K562 (cell line): ENCODE measurements around the gene CHKB. TPM values are rescaled to one million over a fixed set of nuclear protein-coding genes. Genes with fewer than 3 reads are reported as not detected.

Source experiments
- ATAC-seq: fragments of 200-7000 bp; cut with Tn5 transposase; 3 replicates; pipeline ENCODE4 v1.9.1; 2020; ENCODE audit warnings: moderate library complexity
- BruUV-seq: library from RNA; stranded (reverse); fragments of 400-500 nt; replicated peaks from 2 replicates; lab custom pipeline; 2021; lab: Mats Ljungman, UMichigan
- CTCF ChIA-PET: fragments of 300-600 bp; formaldehyde crosslinking; extraction: SDS; loops from one replicate; lab custom pipeline; 2021; ENCODE audit warnings: low intra/inter-chr PET ratio; lab: Yijun Ruan, JAX
- POLR2A ChIA-PET: fragments of 300-600, 350-650 bp; sonication (Branson Sonifier 250); formaldehyde crosslinking; extraction: SDS; loops from one replicate; lab custom pipeline; 2021; ENCODE audit warnings: antibody characterized with exemption, inconsistent platforms; lab: Yijun Ruan, JAX
- DNase-seq, 4 experiments: peaks; one replicate each; pipeline versions ENCODE4 v3.0.0 to v3.0.0-alpha.2; 2011 to 2018; ENCODE audit warnings: low spot score in 3 of 4, mixed read lengths in 3 of 4; ENCODE audit errors: extremely low read depth in 1 of 4
- FAIRE-seq: peaks from 2 replicates; lab custom pipeline; 2011; peaks lifted over from hg19 to GRCh38; lab: Jason Lieb, UNC
- H2AFZ ChIP-seq: 2 replicates; pipeline ENCODE4 v1.6.0; 2011; ENCODE audit warnings: low read depth, low read length, control low read depth, inconsistent platforms
- H3K27ac ChIP-seq: fragments of 200-600 bp; 3 replicates; pipeline ENCODE4 v1.8.0; 2011; ENCODE audit warnings: low read depth, mild to moderate bottlenecking, control low read depth, inconsistent platforms, low read length, moderate library complexity, mixed read lengths; ENCODE audit errors: extremely low read depth
- H3K27me3 ChIP-seq, 2 experiments: fragments of 300-600 bp in 1 of 2; 2 replicates in 1 of 2; 3 replicates in 1 of 2; pipeline versions ENCODE4 v1.6.0 to v1.8.0; 2011; ENCODE audit warnings: inconsistent platforms in 2 of 2, low read length in 2 of 2, mild to moderate bottlenecking in 1 of 2, mixed read lengths in 1 of 2, moderate library complexity in 1 of 2; ENCODE audit not compliant: control insufficient read depth in 2 of 2, insufficient read depth in 2 of 2
- H3K36me3 ChIP-seq: fragments of 300-600 bp; 3 replicates; pipeline ENCODE4 v1.8.0; 2011; ENCODE audit warnings: mild to moderate bottlenecking, low read length, inconsistent platforms; ENCODE audit not compliant: control insufficient read depth, insufficient read depth
- H3K4me1 ChIP-seq, 2 experiments: fragments of 200-600 bp in 1 of 2; replicated peaks in 1 of 2; 2 replicates in 1 of 2; 3 replicates in 1 of 2; pipeline versions ENCODE4 v1.5.1 to v1.8.0; 2011; ENCODE audit warnings: inconsistent platforms in 2 of 2, low read length in 2 of 2, mild to moderate bottlenecking in 1 of 2, mixed read lengths in 1 of 2, moderate library complexity in 1 of 2; ENCODE audit not compliant: control insufficient read depth in 2 of 2, insufficient read depth in 2 of 2
- H3K4me2 ChIP-seq: 2 replicates; pipeline ENCODE4 v1.6.1; 2011; ENCODE audit warnings: low read length, control low read depth, inconsistent platforms, mixed read lengths; ENCODE audit not compliant: insufficient read depth
- H3K4me3 ChIP-seq: fragments of 200-600 bp; sonication (generic), shearing (Covaris generic); 2 replicates; pipeline ENCODE4 v1.5.1; 2016; ENCODE audit warnings: control low read depth, inconsistent platforms
- H3K79me2 ChIP-seq: fragments of 200-600 bp; 3 replicates; pipeline ENCODE4 v1.8.0; 2011; ENCODE audit warnings: low read length, inconsistent platforms; ENCODE audit not compliant: control insufficient read depth, insufficient read depth
- H3K9ac ChIP-seq, 2 experiments: 2 replicates each; pipeline versions ENCODE4 v1.6.0 to v1.6.1; 2011; ENCODE audit warnings: low read depth in 2 of 2, low read length in 2 of 2, control low read depth in 1 of 2, inconsistent platforms in 1 of 2, mild to moderate bottlenecking in 1 of 2, mixed read lengths in 1 of 2; ENCODE audit not compliant: insufficient read depth in 1 of 2
- H3K9me1 ChIP-seq: one replicate; pipeline ENCODE4 v1.6.0; 2011; ENCODE audit warnings: inconsistent platforms, mild to moderate bottlenecking, low read length, moderate library complexity; ENCODE audit not compliant: control insufficient read depth, insufficient read depth
- H3K9me3 ChIP-seq: replicated peaks from 2 replicates; pipeline ENCODE4 v1.5.1; 2011; ENCODE audit warnings: low read depth, low read length, inconsistent platforms; ENCODE audit not compliant: control insufficient read depth, insufficient read depth
- H4K20me1 ChIP-seq: replicated peaks from 2 replicates; pipeline ENCODE4 v1.6.1; 2011; ENCODE audit warnings: low read length, inconsistent platforms, mixed read lengths; ENCODE audit not compliant: control insufficient read depth, insufficient read depth
- BRF2 ChIP-seq: IDR thresholded peaks from 3 replicates; pipeline ENCODE4 v1.6.1; 2011; ENCODE audit warnings: borderline replicate concordance, mild to moderate bottlenecking; ENCODE audit not compliant: insufficient read length, insufficient read depth
- GATAD2B ChIP-seq: fragments of 450-650 bp; IDR thresholded peaks from 2 replicates; pipeline ENCODE4 v1.6.1; 2017; ENCODE audit warnings: mild to moderate bottlenecking, borderline replicate concordance
- HNRNPK ChIP-seq: fragments of 200-400 bp; formaldehyde crosslinking; IDR thresholded peaks from one replicate; pipeline ENCODE4 v1.6.1; 2018; ENCODE audit warnings: mild to moderate bottlenecking, low read depth, low read length; ENCODE audit not compliant: poor library complexity, severe bottlenecking
- ILF3 ChIP-seq: fragments of 450-650 bp; IDR thresholded peaks from 2 replicates; pipeline ENCODE4 v1.6.1; 2018; ENCODE audit warnings: antibody characterized with exemption, mild to moderate bottlenecking, moderate library complexity, borderline replicate concordance
- IRF2 ChIP-seq: sonication (generic); formaldehyde crosslinking; IDR thresholded peaks from 2 replicates; pipeline ENCODE4 v1.8.1; 2022; ENCODE audit warnings: mild to moderate bottlenecking, missing genetic modification reagents
- MCM5 ChIP-seq: fragments of 450-650 bp; IDR thresholded peaks from 2 replicates; pipeline ENCODE4 v1.6.1; 2016; ENCODE audit warnings: low read depth
- MEF2D ChIP-seq: conservative IDR thresholded peaks from 2 replicates; pipeline ENCODE4 v1.6.1; 2016; ENCODE audit warnings: low read depth, missing genetic modification characterization, missing compliant biosample characterization
- MTA2 ChIP-seq: fragments of 450-650 bp; IDR thresholded peaks from 2 replicates; pipeline ENCODE4 v1.6.1; 2016; ENCODE audit warnings: low read depth
- MXI1 ChIP-seq: IDR thresholded peaks from 2 replicates; pipeline ENCODE4 v1.6.1; 2011; ENCODE audit warnings: low read depth, mild to moderate bottlenecking, improper control_type of control experiment, low read length
- NR2C1 ChIP-seq, 2 experiments: fragments of 450-650 bp; IDR thresholded peaks; 2 replicates each; pipeline ENCODE4 v1.6.1; 2017; ENCODE audit warnings: mild to moderate bottlenecking in 2 of 2, antibody characterized with exemption in 1 of 2, inconsistent platforms in 1 of 2, missing compliant biosample characterization in 1 of 2, missing genetic modification characterization in 1 of 2
- POLR2AphosphoS5 ChIP-seq: IDR thresholded peaks from 2 replicates; pipeline ENCODE4 v1.6.1; 2011; ENCODE audit warnings: mild to moderate bottlenecking, low read depth, low read length, moderate library complexity; ENCODE audit not compliant: control insufficient read depth, insufficient read depth
- TAF7 ChIP-seq: fragments of 450-650 bp; IDR thresholded peaks from 2 replicates; pipeline ENCODE4 v1.6.1; 2016; ENCODE audit warnings: missing genetic modification characterization, missing compliant biosample characterization
- ZNF41 ChIP-seq: fragments of 250-450 bp; sonication (Bioruptor Pico); conservative IDR thresholded peaks from 2 replicates; pipeline ENCODE4 v1.4.0; 2020; ENCODE audit warnings: mild to moderate bottlenecking
- WGBS: fragments of 100-300 bp; shearing (Covaris generic); methylation state at CpG from one replicate; pipeline ENCODE4 v1.1.6; 2016; ENCODE audit warnings: low coverage, mixed read lengths; ENCODE audit not compliant: insufficient coverage; ENCODE audit errors: missing lambda C conversion rate; 5-methylcytosine and 5-hydroxymethylcytosine counted together
- in situ Hi-C: fragments of 300-500 bp; cut with MboI; formaldehyde crosslinking; loops from 4 replicates; pipeline ENCODE4 v1.15.0; 2018; ENCODE audit warnings: inconsistent platforms, mixed read lengths
- intact Hi-C: fragments of 100-400 bp; cut with micrococcal nuclease; formaldehyde crosslinking; loops from 2 replicates; pipeline ENCODE4 v1.14.2; 2022
- polyA plus RNA-seq, 8 experiments: library from polyadenylated mRNA; depleted of rRNA in 4 of 8; stranded (reverse) in 5 of 8; unstranded in 3 of 8; fragments of >200 nt; fragmentation: Nextera tagmentation in 2 of 8; fragmentation: Illumina TruSeq in 1 of 8; extraction: Ambion mirVana in 2 of 8; extraction: Trizol in 1 of 8; gene quantifications; 2 replicates each; pipeline versions ENCODE4 v1.2.1 to v1.2.3, GENCODE V29; 2011 to 2014; ENCODE audit warnings: inconsistent platforms in 1 of 8, missing spikeins in 1 of 8
- total RNA-seq, 7 experiments: library from RNA; depleted of rRNA in 6 of 7; stranded (reverse); fragments of >200 nt in 6 of 7; fragmentation: Illumina TruSeq in 2 of 7; extraction: Trizol in 2 of 7; gene quantifications; 2 replicates each; pipeline versions ENCODE4 v1.2.1 to v1.2.3, GENCODE V29; 2011 to 2021; ENCODE audit warnings: low replicate concordance in 1 of 7
- TF ChIP-seq, protein P1 (sequence below): fragments of 250-450 bp; sonication (Bioruptor Pico); IDR thresholded peaks from 2 replicates; pipeline ENCODE4 v1.8.0; 2022; ENCODE audit warnings: inconsistent platforms, mild to moderate bottlenecking, moderate library complexity, borderline replicate concordance
- TF ChIP-seq, protein P2 (sequence below): fragments of 250-450 bp; sonication (Bioruptor Pico); IDR thresholded peaks from 2 replicates; pipeline ENCODE4 v1.8.0; 2021; ENCODE audit warnings: moderate library complexity, mild to moderate bottlenecking, inconsistent platforms
- TF ChIP-seq, protein P3 (sequence below): sonication (generic); formaldehyde crosslinking; IDR thresholded peaks from 2 replicates; pipeline ENCODE4 v1.8.0; 2022; ENCODE audit warnings: missing genetic modification reagents, mild to moderate bottlenecking, borderline replicate concordance

Gene CHKB
- total and polyA plus RNA-seq, 9 of the 15 experiments (the other 6 are each of a cell fraction or from before 2014, with no cell fraction given), result 2.7 to 31.0 (median 11.0) TPM

DNA sequence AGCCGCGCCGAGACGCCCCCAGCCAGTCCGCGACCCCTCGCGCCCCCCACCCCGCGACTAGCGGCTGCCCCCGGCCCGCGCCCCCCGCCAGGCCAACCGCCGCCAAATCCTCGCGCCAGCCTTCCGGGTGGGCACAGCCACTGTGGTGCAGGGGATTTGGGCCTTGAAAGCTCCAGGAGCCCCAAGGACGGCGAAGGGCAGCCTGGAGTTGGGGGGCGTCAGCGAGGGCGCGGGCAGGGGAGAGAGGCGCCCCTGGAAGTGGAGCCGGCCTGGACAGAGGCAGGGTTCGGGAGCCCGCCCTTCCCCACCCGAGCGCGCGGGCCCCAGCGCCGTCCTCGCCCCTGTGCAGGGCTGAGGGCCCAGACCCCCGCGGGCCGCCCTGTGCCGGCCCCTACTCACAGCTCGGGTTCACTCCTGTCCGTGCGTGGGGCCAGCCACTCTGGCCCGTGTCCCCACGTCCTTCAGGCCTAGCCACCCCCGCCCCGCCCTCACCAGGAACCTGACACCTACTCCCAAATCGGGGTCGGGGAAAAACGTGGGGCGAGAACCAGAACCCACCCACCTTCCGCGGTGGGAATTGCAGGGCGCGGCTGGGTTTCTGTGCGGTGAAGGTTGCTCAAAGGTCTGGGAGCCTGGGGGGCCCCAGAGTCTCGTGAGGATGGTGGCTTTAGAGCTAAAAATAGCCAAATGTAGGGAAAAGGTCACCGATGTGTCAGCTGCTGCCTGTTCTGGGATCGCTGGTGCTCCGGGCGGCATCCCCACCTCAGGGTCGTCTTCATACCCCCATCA is 4.5 kb downstream of the CHKB start, which contains the start of gene CPT1B:
TSS of gene CPT1B (minus strand) at position 441 of the 789 bp plus-strand sequence. CDS start 512 bp downstream, outside the sequence.
- 76% methylated on average over 6 of the region's 63 CpGs for WGBS
- H3K27ac ChIP-seq, result no peak within 1 kb of the TSS
- BruUV-seq, result no TSS peak
- no peak within 1 kb of the TSS for H3K4me3 ChIP-seq
- ATAC-seq, result no peak
- no peak for TF ChIP-seq ZNF41 (CRISPR knock-in tag)
- TF ChIP-seq MEF2D (tag), result no peak
- TF ChIP-seq NR2C1 (IDR thresholded peaks at IDR 0.05), result no peak
- no peak for TF ChIP-seq NR2C1 (tag; IDR thresholded peaks at IDR 0.05)
- TF ChIP-seq TAF7 (tag), result no peak
- no peak for TF ChIP-seq MTA2
- no peak for TF ChIP-seq MXI1
- TF ChIP-seq BRF2, result no peak
- TF ChIP-seq GATAD2B, result no peak
- TF ChIP-seq, protein P1, sequence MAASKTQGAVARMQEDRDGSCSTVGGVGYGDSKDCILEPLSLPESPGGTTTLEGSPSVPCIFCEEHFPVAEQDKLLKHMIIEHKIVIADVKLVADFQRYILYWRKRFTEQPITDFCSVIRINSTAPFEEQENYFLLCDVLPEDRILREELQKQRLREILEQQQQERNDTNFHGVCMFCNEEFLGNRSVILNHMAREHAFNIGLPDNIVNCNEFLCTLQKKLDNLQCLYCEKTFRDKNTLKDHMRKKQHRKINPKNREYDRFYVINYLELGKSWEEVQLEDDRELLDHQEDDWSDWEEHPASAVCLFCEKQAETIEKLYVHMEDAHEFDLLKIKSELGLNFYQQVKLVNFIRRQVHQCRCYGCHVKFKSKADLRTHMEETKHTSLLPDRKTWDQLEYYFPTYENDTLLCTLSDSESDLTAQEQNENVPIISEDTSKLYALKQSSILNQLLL (CRISPR knock-in tag), result no peak
- TF ChIP-seq, protein P2, sequence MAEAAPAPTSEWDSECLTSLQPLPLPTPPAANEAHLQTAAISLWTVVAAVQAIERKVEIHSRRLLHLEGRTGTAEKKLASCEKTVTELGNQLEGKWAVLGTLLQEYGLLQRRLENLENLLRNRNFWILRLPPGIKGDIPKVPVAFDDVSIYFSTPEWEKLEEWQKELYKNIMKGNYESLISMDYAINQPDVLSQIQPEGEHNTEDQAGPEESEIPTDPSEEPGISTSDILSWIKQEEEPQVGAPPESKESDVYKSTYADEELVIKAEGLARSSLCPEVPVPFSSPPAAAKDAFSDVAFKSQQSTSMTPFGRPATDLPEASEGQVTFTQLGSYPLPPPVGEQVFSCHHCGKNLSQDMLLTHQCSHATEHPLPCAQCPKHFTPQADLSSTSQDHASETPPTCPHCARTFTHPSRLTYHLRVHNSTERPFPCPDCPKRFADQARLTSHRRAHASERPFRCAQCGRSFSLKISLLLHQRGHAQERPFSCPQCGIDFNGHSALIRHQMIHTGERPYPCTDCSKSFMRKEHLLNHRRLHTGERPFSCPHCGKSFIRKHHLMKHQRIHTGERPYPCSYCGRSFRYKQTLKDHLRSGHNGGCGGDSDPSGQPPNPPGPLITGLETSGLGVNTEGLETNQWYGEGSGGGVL, result no peak
- TF ChIP-seq MCM5, result no peak
- no peak for TF ChIP-seq ILF3
- no peak for TF ChIP-seq IRF2 (CRISPR knock-in tag)
- TF ChIP-seq POLR2AphosphoS5, result no peak
- TF ChIP-seq, protein P3, sequence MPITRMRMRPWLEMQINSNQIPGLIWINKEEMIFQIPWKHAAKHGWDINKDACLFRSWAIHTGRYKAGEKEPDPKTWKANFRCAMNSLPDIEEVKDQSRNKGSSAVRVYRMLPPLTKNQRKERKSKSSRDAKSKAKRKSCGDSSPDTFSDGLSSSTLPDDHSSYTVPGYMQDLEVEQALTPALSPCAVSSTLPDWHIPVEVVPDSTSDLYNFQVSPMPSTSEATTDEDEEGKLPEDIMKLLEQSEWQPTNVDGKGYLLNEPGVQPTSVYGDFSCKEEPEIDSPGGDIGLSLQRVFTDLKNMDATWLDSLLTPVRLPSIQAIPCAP (CRISPR knock-in tag), result no peak
- TF ChIP-seq HNRNPK, result no peak
- TF ChIP-seq, all 486 proteins: peak for 0
- POLR2A ChIA-PET, result interaction anchor here (0.6 to 2.0 kb wide), 4 partner anchors 12 to 146 kb away, joined by 3 to 4 read pairs (median 3); partner anchors contain the start of gene SYCE3
- Histone ChIP-seq H2AFZ (no peak within 1 kb of the TSS), H3K4me2 (no peak within 1 kb of the TSS), H3K4me1 (peaks cover 4 to 26% of the 10 kb centered on the region in 2 experiments; a peak in 3 of 5 replicates), H3K9ac (no peak within 1 kb of the TSS; a peak in 1 of 4 replicates), H3K9me1 (no peaks in the 10 kb centered on the region), H3K36me3 (no peaks in the 10 kb centered on the region; the same call in 2 of the 3 replicates), H3K27me3 (no peaks in the 10 kb centered on the region), H4K20me1 (no peaks in the 10 kb centered on the region), H3K79me2 (peaks cover 6% of the 10 kb centered on the region; the same call in 2 of the 3 replicates), H3K9me3 (no peaks in the 10 kb centered on the region)
- in situ Hi-C loops, result loop anchor here (5.0 kb wide), 1 partner anchor 34 kb away; no protein-coding TSS in a partner anchor
- CTCF ChIA-PET, result interaction anchor here (3.2 kb wide), 1 partner anchor 42 kb away, joined by 51 read pairs; no protein-coding TSS in a partner anchor
- intact Hi-C loops, result no loop called here
- DNase-seq (peak in 2 of 4 experiments; percentile 23 to 28), FAIRE-seq (no peak)
